Right forelimb (tissue), 1 donor: ENCODE measurements around the gene TENT5A.

ENCODE experiments used
- DNase-seq: peaks from one replicate; pipeline ENCODE4 v3.0.0-alpha.2; 2018

TENT5A gene

GRCh38 chr6:81770381-81770780 lies 17.9 kb upstream of the TENT5A start:
- DNase-seq: no peak

DNA sequence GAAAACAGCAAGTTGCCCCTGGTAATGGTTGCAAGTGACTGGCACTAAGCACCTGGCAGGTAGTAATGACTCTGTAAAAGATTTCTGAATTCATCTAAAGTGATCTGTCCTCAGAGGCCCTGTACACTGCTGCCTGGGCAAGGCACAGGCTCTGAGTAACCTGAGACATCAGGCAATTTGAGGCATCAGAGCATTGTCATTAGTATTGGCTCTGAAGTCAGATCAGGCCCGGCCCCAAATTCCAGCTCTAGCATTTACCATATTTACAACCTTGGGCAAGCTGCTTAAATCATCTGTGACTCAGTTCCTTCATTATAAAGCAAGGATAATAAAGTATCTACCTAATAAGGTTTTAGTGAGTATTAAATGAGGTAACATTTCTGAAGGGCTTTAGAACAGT lies 17.3 kb upstream of the TENT5A start:
- DNase-seq: no peak

DNA sequence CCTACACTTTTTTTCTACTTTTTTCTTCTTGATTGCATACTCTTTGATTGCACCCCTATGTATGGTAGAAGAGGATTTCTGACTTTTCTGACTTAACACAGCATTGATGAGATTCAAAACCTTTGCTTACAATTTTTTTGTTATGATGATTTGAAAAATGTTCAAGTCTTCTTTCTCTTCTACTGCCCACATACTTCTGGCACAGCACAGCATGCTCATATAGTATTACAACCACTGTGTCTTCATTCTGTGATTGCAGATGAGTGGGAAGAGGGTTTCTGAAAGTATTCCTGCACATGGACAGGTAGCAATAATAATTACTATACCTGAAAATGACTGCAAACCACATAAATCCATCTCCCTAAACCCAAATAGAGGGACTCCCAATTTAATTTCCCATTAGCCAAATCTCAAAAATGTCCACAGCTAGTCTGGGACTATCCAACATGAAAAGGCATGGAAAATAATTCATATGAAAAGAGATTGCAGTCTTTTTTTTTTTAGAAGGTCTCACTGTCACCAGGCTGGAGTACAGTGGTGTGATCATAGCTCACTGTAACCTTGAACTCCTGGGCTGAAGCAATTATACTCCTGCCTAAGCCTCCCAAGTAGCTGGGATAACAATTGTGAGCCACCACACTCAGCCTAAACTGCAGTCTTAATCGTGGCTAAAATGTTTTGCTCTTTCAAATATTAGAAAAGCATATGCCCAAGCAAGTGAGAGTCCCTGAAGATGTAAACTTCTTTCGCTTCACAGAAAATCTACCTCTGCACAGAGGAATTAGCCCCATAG lies 15.9 kb upstream of the TENT5A start:
- DNase-seq: no peak

DNA sequence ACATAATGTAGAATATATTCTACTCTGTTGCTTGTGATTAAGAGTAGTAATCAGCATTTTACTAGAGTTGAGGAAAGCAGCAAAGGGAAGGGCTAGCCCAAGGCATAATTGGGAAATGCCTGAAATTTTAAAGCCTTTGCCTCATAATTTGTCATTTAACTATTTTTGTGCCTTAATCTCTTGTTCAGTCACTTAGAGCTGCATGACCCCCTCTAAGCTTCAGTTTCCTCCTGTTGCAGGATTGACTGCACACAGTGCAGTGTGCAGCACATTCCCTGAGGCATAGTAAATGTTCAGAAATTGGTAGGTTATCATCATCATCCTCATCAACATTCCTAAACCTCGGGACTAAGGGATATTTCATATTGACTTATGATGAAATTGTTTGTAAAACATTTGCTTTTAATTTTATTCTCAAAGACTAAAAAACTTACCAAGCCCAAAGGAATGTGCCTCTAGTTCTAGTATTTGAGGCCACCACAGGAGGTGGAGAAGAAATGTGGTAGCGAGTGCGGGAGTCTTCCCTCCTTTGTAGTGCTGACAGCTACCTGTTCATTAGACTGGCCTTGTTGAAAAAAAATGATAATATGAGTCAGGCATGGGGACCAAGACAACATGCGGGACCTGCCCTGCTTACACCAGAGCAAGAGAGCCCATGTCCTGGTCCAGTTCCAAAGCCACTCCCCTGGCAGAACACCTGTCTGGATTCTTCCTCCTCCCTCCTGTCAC lies 14.8 kb upstream of the TENT5A start:
- DNase-seq: no peak

- DNase-seq: no peak
Observed at GRCh38 chr6:81766482-81767069, 14.1 kb upstream of the TENT5A start.

DNA sequence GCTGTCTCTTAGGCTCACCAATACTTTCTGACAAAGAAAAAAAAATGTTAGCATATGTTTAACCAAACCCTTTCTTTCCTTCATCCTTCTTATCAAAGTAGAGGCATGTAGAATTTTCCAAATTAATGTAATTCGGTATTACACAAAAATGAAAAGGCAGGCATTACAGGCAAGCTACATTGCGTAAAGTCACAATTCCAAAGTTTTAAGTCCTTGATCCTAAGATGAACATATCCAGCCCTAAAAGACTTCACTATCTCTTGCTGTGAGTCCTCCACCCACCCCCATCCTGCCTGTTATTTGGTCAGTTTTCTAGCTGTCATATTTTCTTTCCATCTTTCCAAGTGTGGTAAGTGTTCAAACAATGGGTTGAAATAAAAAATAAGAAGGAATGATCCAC lies 12.1 kb upstream of the TENT5A start:
- no peak for DNase-seq

DNA sequence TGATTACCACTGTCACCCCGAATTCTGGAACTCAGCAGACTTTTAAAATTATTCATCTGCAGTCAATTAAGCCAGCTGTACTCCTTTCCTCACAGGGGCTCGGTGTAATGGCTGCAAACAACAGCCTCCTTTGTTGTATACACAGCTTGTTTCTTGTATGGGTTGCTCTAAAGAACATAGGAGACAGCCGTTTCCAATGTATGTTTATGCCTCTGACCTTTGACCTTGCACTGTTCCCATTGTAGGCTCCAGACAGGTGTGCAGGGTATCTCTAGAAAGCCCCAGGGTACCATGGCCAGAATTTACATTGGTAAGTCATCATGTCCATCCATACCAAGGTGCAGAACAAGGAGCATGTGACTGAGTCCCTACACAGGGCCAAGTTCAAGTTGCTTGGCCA lies 11.5 kb upstream of the TENT5A start:
- no peak for DNase-seq

DNA sequence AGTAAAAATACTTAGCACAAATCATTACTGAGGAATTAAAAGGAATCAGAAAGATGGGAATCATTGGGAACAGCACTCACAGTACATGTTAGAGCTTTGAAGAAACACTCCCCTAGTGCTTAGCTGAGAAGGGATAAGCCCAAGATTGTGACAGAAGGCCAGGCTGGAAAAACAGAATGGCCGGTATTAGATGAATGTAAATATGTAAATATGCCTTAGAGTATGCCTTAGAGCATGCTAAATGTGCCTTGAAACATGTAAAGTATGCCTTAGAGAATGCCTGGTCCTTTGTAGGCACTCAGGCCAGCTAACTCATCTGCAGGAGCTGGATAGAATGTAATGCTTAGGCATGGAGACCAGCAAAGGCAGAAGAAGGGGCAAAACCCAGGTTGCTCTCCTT lies 10.6 kb upstream of the TENT5A start:
- DNase-seq: no peak

- DNase-seq: no peak
Observed at GRCh38 chr6:81762606-81763005, 10.1 kb upstream of the TENT5A start.

DNA sequence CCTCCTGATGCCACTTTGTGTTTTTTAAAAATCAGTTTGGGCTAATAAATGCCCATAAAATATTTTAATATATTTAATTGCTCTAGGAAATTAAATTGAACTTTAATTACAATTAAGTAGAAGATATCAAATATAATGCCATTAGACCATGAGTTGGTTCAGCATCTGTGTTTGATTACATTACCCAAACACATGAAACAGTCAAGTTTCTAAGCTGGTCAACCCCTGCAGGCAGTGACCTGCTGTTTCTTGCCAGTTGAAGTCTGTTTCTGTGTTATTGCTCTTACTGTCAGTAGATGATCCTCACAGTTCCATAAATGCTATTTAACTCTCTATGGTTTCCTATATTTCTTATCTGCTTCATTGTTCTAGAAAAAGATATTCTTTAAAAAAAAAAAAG lies 9.7 kb upstream of the TENT5A start:
- DNase-seq: no peak

- no peak for DNase-seq
Observed at GRCh38 chr6:81761197-81761596, 8.7 kb upstream of the TENT5A start.

DNA sequence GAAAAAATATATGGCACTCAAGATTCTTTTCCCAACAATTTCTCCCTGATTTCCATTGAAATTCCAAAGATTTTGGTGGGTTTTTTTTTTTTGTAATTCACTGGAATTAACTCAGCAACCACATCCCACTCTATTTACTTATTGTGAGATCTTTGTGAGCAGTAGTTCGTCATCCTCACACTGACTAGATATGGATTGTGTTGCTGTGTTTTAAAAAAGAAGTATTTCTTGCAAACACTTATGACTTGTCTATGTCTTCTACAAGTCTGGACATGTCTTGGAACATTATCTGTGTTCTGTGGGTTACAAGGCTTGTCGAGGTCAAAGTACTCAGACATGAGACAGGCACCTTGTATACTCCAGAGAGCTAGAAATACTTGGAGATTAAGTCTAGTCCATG lies 7.3 kb upstream of the TENT5A start:
- DNase-seq: no peak

- no peak for DNase-seq
Observed at GRCh38 chr6:81758221-81758620, 5.7 kb upstream of the TENT5A start.

DNA sequence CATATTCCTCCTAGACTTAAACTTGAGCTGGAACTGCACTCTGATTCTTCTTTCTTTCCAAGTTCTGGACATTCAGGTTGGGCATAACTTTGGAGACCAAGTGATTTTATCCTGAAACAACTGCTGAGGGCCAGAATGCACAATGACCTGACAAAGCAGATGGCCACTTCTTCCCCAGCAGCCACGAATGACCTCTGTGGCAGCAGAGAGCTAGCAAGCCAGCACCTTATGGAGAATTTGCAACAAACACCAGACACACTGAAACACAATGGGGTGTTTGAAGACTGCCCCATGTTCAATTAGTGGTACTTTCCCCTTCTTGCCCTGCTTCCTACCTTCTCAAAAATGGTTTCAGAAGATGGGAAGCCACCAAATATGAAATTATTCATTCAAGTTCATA lies 4.2 kb upstream of the TENT5A start:
- no peak for DNase-seq

DNA sequence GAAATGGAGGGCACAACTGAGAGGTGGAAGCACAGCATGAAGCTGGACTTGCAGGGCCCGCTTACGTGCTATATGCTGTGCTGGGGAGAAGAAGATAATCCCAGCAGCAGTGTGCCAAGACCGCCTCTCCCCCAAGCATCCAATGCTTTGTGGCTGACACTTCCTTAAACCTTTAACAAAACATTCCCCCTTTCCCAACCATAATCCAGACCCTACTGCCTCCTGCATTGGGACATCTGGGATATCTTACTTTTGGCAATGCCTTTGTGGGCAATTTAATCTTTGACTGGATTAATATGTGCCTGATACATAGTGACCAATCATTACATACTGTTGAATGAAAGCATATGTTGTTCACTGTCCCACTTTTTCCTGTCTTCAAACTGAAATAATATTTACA lies 3.1 kb upstream of the TENT5A start:
- no peak for DNase-seq

GRCh38 chr6:81754906-81755305 lies 2.4 kb upstream of the TENT5A start:
- no peak for DNase-seq

DNA sequence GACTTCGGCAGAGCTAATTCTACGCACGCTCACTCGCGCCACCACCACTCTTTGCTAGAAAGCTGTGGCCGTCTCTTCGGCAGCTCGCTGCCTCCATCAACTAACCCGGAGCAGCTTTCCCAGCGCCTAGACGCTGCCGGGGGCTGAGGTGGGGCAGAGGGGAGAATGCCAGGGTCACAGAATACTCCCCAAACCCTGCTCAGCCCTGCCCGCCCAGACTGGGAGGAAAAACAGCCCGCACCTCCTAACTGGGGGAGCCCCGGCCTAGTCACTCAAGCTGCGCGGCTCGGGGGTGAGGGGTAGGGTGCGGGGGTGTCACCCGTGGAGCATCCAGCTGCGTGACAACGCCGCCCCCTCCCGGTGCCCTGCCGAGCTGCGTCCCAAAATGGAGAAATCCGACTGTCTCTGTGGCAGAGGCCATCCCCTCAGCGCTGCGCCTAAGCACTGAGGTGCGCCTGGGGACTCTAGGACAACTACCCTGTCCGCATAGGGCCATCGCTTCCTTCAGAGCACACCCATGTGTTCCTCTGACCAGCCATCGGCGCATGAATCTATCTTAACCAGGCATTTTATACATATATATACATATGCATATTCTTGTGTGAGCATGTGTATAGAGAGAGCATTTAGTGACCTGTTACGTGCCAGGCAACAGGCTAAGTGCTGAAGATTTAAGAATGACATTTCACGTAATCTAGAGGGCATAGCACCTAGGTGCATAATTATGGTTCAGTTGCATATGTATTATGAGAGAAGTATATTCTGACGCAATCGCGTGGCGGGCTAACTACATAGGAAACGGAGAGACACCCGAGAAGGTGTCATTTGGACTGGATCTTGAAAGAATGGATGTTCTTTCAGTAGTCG lies 1.5 kb upstream of the TENT5A start:
- DNase-seq: peak; percentile 92

DNA sequence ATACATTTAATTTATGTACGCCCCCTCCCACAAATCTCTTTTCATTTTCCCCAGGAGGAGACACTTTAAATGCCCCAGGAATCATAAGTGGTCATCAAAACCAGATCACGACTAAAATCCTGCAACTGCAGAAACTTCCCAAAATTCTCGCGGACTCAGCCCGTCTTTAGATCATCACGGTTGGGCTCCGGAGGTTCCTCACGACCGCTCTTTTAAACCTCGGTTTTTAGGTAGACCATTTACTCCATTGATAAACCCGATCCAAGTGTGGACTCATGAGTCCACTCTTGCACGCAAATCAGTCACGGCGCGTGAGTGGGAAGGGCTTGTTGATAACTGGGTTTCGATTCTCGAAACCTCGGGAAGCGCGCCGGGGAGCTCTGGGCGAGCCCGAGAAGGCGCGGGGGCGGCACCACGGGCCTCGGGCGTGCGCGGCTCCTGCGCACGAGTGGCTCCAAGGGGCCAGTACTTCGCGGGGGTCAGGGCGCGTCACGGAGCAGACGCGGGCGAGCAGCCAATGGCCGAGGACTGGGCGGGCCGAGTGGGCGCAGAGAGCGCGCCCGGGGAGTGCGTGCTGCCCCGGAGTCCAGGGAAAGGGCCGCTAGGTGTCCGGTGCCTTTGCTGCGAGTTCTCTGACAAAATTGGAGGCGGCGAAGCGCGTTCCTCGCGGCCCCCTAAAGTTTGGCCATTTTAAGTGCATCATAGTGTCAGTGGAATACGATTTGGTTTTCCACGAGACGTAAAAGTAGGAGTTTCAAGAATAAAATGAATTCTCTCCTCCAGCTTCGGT lies 635 bp upstream of the TENT5A start:
- peak; percentile 95 for DNase-seq

DNA sequence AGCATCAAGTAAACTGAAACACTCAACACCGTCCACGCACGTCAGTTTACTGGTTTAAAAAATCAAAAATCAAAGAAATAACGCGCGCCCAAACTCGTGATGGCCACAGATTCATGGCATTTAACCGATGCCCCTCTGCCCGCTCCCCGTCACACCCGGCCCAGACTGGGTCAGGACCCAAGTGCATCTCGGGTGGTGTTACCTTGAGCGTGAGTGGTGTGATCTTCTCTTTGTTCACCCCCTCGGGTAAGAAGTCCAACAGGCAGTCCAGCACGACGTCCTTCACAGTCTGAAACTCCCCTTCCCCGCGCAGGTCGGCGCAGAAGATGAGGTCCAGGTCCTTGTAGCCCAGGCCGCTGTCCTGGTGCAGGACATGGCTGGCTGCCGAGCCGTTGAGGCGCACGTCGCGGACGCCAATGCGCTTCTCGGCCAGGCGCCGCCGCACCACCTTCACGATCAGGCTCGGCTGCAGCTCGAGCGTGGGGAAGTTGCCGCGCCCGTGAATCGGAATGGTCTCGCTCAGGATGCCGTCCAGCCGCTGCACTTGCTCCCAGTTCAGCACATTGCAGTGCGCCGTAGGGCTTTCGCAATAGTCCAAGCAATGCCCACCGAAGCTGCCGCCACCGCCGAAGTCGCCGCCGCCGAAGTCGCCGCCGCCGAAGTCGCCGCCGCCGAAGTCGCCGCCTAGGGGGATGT lies 945 bp downstream of the TENT5A start:
- DNase-seq: peak; percentile 76

DNA sequence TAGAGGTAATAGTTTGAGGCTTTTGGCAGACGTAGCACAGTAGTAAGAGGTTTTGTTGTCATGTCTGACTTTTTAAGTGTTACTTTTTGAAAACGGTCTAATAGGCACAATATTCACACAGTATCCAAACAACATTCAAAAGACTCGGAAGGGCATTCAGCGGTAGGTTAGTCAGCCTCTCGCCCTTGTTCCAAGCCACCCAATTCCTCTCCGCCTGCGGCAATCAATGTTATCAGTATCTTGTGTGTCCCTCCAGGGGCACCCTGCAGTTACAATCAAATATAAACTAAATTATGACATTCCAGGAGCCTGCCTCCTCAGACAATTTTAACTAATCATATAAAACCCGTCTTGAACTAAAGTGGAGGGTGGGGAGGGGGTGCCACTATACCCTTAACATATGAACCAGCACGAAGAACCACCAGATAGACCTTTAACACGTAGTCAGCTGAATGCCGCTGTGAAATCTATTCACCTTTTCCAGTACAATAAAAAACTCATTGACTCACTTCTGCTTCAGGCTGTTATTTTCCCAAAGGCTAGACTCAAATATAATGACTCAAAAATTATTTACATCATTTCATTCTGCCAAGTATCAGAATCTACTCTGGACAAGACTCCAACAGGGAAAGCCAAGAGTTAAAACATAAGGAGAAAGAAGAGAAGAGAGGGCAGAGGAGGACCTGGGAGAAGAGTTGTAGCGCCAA lies 1.6 kb downstream of the TENT5A start:
- no peak for DNase-seq

- DNase-seq: no peak
Observed at GRCh38 chr6:81750200-81750599, 2.3 kb downstream of the TENT5A start.
